Neural progenitor cell (in vitro differentiated cells): ENCODE results near the gene EXT2.

Experiments
- CTCF ChIP-seq: fragments of 200-600 bp; sonication (generic); IDR thresholded peaks from 2 replicates; pipeline ENCODE4 v1.5.1; 2017; ENCODE audit warnings: antibody characterized with exemption, mild to moderate bottlenecking
- EZH2 ChIP-seq: fragments of 200-600 bp; sonication (generic); IDR thresholded peaks from 2 replicates; pipeline ENCODE4 v1.6.1; 2017; ENCODE audit warnings: antibody characterized with exemption, mild to moderate bottlenecking, moderate library complexity
- EZH2phosphoT487 ChIP-seq: fragments of 200-600 bp; sonication (generic); IDR thresholded peaks from 2 replicates; pipeline ENCODE4 v1.6.1; 2017; ENCODE audit warnings: antibody characterized with exemption

- TF ChIP-seq CTCF = no peak
- no peak for TF ChIP-seq EZH2
- TF ChIP-seq EZH2phosphoT487 = no peak
Measured at GRCh38 chr11:44116234-44116830, 20.9 kb downstream of the EXT2 start.
